ENCODE measurements around the gene DSTN.

The DSTN gene

GRCh38 chr20:17584689-17585088 is 14.8 kb downstream of the DSTN start:
- no peak for DNase-seq

- no peak for DNase-seq
Measured at GRCh38 chr20:17586250-17586649, 16.4 kb downstream of the DSTN start.

- DNase-seq = no peak
Measured at GRCh38 chr20:17587148-17587547, 17.3 kb downstream of the DSTN start.

GRCh38 chr20:17587824-17588223 is 17.9 kb downstream of the DSTN start:
- no peak for DNase-seq

- no peak for DNase-seq
Measured at GRCh38 chr20:17589161-17589834, 19.4 kb downstream of the DSTN start.

GRCh38 chr20:17590245-17590644 is 20.4 kb downstream of the DSTN start:
- DNase-seq = no peak

GRCh38 chr20:17593902-17594301 is 24.0 kb downstream of the DSTN start:
- DNase-seq = no peak

- DNase-seq = peak; percentile 38
Measured at GRCh38 chr20:17594443-17594842, 24.6 kb downstream of the DSTN start.

GRCh38 chr20:17595856-17596255 is 26.0 kb downstream of the DSTN start:
- DNase-seq = no peak

GRCh38 chr20:17598013-17598550 is 28.2 kb downstream of the DSTN start:
- no peak for DNase-seq

- no peak for DNase-seq
Measured at GRCh38 chr20:17601957-17602356, 32.1 kb downstream of the DSTN start.

GRCh38 chr20:17602493-17602892 is 32.6 kb downstream of the DSTN start:
- no peak for DNase-seq

- no peak for DNase-seq
Measured at GRCh38 chr20:17605131-17605660, 35.3 kb downstream of the DSTN start.

GRCh38 chr20:17606001-17606400 is 36.1 kb downstream of the DSTN start:
- no peak for DNase-seq

GRCh38 chr20:17608701-17609497 is 39.0 kb downstream of the DSTN start:
- no peak for DNase-seq

GRCh38 chr20:17609811-17610377 is 40.0 kb downstream of the DSTN start:
- DNase-seq = no peak

GRCh38 chr20:17610566-17611289 is 40.9 kb downstream of the DSTN start:
- no peak for DNase-seq

- DNase-seq = no peak
Measured at GRCh38 chr20:17611290-17611539, 41.3 kb downstream of the DSTN start.

- no peak for DNase-seq
Measured at GRCh38 chr20:17611540-17612286, 41.8 kb downstream of the DSTN start.

- no peak for DNase-seq
Measured at GRCh38 chr20:17612287-17612991, 42.6 kb downstream of the DSTN start.

- DNase-seq = no peak
Measured at GRCh38 chr20:17612992-17613327, 43.1 kb downstream of the DSTN start.

Measured in eye (tissue), 1 donor.